ENCODE results near the gene CDH1.

Gene CDH1

DNA sequence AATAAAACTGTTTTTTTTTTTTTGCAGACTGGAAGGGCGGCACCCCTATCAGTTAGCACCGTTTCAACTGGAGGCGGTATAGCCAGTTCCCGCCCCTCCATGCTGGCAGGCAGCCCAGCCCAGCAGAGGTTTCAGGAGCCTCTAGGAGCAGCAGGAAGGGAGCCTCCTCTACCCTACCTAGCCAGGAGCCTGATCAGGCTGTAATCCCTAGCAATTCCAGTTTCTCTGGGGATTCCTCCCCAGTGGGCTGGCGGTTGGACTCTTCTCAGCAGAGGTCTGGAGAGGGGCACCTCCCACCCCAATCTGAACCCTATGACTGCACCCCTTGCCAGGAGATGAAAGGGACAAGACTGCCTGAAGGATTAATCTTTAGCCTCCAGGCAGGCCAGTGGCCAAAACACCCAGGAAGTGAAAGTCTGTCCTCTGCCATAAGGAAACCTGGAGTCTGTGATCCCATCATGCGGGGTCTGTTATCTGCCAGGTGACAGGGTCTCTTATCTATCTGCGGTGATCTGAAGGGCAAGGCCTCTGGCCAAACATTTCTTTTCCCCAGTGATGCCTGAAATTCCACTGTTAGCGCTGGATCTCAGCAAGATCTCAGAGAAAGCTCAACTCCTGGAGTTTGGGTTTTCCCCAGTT is 4.9 kb upstream of the CDH1 start:
- DNase-seq, result no peak

GRCh38 chr16:68732741-68733399 is 4.2 kb upstream of the CDH1 start:
- no peak for DNase-seq

DNA sequence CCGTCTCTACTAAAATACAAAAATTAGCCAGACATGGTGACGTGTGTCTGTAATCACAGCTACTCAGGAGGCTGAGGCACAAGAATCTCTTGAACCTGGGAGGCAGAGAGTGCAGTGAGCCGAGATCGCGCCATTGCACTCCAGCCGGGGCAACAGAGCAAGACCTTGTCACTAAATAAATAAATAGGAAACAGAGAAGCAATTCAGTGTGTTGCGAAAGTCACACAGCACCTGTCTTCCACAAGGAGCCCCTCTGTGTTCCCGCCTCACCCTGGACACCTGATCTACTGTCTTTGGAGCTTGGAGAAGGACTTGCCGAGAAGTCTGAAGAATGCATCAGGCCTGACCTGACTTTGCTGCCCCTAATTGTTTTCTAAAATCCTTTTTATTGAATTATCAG is 3.5 kb upstream of the CDH1 start:
- no peak for DNase-seq

- no peak for DNase-seq
These were observed 2.3 kb upstream of the CDH1 start for GRCh38 chr16:68734782-68735181.

DNA sequence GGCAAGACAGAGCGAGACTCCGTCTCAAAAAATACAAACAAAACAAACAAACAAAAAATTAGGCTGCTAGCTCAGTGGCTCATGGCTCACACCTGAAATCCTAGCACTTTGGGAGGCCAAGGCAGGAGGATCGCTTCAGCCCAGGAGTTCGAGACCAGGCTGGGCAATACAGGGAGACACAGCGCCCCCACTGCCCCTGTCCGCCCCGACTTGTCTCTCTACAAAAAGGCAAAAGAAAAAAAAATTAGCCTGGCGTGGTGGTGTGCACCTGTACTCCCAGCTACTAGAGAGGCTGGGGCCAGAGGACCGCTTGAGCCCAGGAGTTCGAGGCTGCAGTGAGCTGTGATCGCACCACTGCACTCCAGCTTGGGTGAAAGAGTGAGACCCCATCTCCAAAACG is 531 bp upstream of the CDH1 start:
- DNase-seq, result no peak

- DNase-seq, result no peak
These were observed 888 bp downstream of the CDH1 start for GRCh38 chr16:68737730-68738629.

DNA sequence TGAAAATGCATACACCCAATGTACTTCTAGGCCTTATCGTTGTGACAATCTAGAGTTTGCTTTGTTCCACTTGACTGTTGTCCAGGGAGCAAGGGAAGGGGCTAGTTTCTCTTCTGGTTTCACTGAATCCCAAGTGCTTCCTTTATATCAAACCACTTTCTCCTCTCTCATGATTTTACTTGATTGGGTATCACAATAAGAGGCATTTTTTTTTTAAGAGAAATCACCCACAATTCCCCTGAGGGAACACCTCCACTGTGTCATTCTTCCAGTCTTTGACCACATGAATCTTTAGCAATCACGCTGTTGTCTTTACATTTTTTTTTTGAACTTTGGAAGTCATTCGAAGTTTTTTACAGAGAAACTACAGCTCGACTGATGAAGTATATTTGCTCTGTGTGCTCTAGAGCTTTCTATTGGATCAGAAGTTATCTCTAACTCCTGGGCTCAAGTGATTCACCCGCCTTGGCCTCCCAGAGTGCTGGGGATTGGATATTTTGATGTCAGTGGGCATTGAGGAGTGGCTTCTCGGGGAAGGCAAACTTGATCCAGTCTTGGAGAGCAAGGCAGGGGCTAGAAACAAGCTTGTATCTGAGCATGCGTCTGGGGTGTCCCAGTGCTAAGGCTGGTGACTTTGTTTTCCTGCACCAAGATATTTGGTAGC is 3.0 kb downstream of the CDH1 start:
- no peak for DNase-seq

GRCh38 chr16:68740628-68741346 is 3.7 kb downstream of the CDH1 start:
- DNase-seq, result no peak

- DNase-seq, result no peak
These were observed 6.6 kb downstream of the CDH1 start for GRCh38 chr16:68743664-68744063.

- DNase-seq, result no peak
These were observed 7.7 kb downstream of the CDH1 start for GRCh38 chr16:68744744-68745280.

DNA sequence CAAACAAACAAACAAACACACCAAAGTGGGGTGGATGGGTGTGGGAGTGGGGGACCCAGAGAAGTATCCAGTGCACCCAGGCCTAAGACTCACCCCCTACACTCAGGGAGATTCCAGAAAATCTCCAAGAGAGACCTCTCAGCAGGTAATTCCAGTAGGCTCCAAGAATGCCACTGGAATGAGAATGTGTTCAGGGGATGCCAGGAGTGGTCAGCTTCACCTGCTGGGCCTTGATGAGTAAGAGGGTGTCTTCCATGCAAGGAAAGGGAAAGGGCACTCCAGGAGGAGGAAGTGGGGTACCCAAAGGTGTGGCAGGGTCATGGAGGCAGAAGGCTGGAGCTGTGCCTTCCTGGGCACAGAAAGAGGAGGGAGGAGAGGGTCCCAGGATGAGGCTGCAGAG is 9.9 kb downstream of the CDH1 start:
- DNase-seq, result no peak

DNA sequence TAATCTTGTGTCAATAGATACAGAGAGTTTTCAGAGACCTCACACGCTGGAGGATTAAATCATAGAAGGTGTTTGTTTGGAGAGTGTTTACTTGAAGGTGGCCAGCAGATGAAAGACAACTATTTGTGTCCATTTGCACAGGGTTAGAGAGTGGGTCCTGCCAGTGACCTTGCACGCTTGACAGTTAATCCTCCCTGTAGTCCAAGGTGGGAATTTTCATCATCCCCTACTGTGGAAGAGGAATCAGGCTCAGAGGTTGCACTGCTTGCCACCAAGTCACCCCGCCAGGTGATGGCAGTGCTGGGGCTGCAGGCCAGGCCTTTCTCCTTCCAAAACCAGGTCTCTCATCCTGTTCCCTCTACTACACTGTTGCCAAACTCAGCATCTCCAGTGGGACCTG is 12.3 kb downstream of the CDH1 start:
- no peak for DNase-seq

DNA sequence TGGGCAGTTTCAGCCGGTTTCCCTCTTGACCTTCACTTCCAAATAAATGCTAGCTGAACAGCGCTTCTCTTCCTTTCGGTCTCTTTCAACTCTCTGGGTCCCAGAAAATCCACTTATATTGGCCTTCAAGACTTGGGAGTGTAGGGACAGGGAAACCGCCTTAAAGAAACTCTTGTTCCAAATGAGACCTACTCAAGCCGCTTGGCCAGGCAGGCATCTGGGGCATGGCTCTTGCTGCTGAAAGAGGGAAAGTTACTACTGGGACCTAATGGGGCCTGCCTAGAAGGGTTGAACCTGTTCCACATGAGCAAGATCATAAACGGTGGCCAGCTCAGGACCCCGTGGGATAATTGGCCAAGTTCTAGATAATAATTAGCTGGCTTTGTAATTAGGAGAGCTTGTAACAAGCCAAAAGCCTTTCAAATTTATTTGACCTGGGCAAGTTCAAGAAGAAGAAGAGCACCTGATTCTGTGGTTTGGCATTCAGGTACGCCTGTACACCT is 13.2 kb downstream of the CDH1 start:
- DNase-seq, result no peak

- DNase-seq, result no peak
These were observed 14.1 kb downstream of the CDH1 start for GRCh38 chr16:68751160-68751559.

- no peak for DNase-seq
These were observed 15.5 kb downstream of the CDH1 start for GRCh38 chr16:68752602-68753001.

DNA sequence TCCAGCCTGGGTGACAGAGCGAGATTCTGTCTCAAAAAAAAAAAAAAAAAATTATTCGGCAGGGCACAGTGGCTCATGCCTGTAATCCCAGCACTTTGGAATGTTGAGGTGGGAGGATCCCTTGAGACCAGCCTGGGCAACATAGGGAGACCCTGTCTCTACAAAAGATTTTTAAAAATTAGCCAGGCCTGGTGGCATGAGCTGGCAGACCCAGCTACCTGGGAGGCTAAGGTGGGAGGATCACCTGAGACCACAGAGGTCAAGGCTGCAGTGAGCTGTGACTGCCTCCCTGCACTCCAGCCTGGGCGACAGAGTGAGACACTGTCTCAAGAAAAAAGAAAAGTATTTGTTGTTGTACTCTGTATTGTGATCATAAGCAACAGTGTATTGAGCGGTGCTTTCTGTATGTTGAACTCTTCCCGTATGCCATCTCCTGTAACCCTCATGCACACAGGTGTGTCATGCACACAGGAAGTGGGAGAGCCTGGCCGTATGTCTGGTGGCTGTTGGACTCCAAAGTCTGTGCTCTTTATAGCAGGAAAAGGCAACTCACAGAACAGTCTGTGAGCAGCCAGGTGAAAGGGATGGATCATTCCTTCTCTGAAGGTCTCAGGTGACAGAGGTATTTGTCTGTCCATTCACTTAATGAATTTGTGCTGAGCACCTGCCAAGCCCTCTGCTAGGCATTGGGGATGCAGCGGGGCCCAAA is 17.1 kb downstream of the CDH1 start:
- DNase-seq, result no peak

DNA sequence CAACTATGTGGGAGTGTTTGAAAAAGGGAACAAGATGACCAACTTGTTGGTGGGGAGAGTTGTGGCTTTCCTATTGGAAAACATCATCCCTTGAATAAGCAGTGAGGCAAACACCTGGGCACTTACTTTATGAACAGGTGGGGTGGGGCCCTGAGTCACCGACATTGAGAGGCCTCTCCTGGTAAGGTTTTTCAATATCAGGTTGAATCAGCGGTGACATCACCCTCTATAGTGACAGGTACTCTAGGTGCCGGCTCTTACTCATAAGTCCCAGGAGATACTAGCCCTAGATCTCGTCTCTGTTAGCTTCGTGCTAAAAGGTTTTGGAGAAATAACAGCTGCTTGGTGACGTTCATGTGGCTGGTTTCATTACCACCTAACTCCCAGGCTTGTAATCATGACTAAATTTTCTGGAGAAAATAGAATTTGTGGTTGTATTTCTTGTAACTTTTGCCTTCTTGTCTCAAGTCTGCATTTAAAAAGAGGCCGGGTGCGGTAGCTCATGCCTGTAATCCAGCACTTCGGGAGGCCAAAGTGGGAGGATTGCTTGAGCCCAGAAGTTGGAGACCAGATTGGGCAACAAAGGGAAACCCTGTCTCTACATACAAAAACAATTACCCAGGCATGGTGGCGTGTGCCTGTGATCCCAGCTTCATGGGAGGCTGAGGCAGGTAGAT is 19.3 kb downstream of the CDH1 start:
- no peak for DNase-seq

DNA sequence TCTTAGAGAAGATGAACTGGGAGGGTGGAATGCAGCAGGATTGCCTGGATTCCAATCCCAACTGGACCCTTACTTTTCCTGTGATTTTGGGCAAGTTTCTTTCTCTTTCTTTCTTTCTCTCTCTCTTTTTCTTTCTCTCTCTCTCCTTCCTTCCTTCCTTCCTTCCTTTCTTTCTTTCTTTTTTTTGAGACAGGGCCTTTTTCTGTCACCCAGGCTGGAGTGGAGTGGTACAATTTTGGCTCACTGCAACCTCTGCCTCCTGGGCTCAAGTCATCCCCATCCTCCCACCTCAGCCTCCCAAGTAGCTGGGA is 20.5 kb downstream of the CDH1 start:
- DNase-seq, result no peak

GRCh38 chr16:68759062-68759461 is 22.0 kb downstream of the CDH1 start:
- DNase-seq, result no peak

DNA sequence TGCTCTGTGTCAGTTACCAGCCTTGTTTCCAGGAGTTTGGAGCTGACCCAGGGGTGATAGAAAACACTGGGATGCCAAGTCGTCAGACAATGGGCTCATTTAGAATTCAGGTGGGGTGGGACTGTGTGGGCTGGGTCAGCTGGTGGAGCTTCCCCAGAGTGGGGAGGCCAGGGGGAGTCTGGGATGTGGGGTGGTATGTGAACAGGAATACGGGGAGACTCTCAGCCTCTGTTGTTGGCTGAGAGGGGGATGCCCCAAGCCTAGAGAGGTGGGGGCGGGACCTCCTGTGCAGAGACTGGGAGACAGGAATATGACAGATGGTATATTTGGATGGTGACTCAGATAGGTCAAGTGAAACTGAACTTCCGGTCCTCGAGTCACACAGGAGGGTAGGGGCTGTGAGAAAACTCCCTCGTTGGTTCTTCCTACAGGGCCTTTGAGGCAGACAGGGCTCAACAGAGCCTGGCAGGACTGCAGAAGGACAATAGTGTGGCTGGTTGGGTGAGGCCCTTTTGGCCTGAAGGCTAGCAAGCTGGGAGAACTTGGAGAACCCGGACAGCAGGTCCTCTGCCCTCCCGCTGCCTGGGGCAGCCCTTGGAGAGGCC is 23.7 kb downstream of the CDH1 start:
- no peak for DNase-seq
